Body of pancreas (tissue), 4 donors: ENCODE results near the gene UBE2E1.

ENCODE experiments used
- POLR2A ChIP-seq, 3 donors: fragments of 450-650 bp; IDR thresholded peaks; one replicate each; pipeline ENCODE4 v1.6.1; 2016; ENCODE audit warnings: antibody characterized with exemption in 3 of 3, mild to moderate bottlenecking in 2 of 3
- TF ChIP-seq, protein P1 (sequence below), 7 experiments: fragments of 450-650 bp in 4 of 7; fragments of 200-600 bp in 3 of 7; sonication (generic) in 3 of 7; IDR thresholded peaks; one replicate each; pipeline ENCODE4 v1.5.1; 2016 to 2019; ENCODE audit warnings: antibody characterized with exemption in 7 of 7

DNA sequence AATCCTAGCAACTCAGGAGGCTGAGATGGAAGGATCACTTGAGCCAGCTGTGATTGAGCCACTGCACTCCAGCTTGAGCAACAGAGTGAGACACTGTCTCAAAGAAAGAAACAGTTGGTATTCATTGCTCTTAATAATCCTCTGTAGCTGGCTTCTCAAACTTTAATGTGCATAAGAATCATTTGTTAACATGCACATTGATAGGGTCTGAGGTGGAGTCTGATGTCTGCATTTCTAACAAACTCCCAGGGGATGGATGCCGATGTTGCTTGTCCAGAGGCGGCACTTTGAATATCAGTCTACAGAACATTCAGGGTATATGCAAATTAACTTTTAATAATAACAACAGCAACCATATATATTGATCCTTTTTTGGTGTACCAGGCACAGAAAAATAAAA is 71.2 kb downstream of the UBE2E1 start:
- no peak for TF ChIP-seq POLR2A (IDR thresholded peaks at IDR 0.05)
- TF ChIP-seq, protein P1, sequence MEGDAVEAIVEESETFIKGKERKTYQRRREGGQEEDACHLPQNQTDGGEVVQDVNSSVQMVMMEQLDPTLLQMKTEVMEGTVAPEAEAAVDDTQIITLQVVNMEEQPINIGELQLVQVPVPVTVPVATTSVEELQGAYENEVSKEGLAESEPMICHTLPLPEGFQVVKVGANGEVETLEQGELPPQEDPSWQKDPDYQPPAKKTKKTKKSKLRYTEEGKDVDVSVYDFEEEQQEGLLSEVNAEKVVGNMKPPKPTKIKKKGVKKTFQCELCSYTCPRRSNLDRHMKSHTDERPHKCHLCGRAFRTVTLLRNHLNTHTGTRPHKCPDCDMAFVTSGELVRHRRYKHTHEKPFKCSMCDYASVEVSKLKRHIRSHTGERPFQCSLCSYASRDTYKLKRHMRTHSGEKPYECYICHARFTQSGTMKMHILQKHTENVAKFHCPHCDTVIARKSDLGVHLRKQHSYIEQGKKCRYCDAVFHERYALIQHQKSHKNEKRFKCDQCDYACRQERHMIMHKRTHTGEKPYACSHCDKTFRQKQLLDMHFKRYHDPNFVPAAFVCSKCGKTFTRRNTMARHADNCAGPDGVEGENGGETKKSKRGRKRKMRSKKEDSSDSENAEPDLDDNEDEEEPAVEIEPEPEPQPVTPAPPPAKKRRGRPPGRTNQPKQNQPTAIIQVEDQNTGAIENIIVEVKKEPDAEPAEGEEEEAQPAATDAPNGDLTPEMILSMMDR (IDR thresholded peaks at IDR 0.05): no peak
